Smooth muscle cell (in vitro differentiated cells): ENCODE data around the gene IL3RA. TPM values are rescaled to one million over a fixed set of nuclear protein-coding genes. Genes with fewer than 3 reads are reported as not detected.
"Not testable (repeated sequence)": the region's sequence is repeated elsewhere in the genome, so short reads cannot be mapped to it uniquely, and the experiment has no call there.

Source experiments
- DNase-seq: peaks from one replicate; lab custom pipeline; 2025; ENCODE audit not compliant: unreplicated experiment; lab: John Stamatoyannopoulos, UW
- H2AFZ ChIP-seq: fragments of 200-600 bp; sonication (generic); 2 replicates; pipeline ENCODE4 v1.6.0; 2016; ENCODE audit warnings: antibody characterized with exemption, low read depth, mild to moderate bottlenecking
- H3F3A ChIP-seq: fragments of 200-600 bp; sonication (generic); 2 replicates; pipeline ENCODE4 v1.6.0; 2017; ENCODE audit warnings: antibody characterized with exemption, low read depth
- H3K27ac ChIP-seq: fragments of 200-600 bp; sonication (generic); 2 replicates; pipeline ENCODE4 v1.5.1; 2016; ENCODE audit warnings: low read depth, mild to moderate bottlenecking
- H3K27me3 ChIP-seq: fragments of 200-600 bp; sonication (generic); 2 replicates; pipeline ENCODE4 v1.6.1; 2016; ENCODE audit warnings: low read depth, mild to moderate bottlenecking
- H3K36me3 ChIP-seq: fragments of 200-600 bp; sonication (generic); 2 replicates; pipeline ENCODE4 v1.5.1; 2016; ENCODE audit warnings: low read depth
- H3K4me1 ChIP-seq: fragments of 200-600 bp; sonication (generic); 2 replicates; pipeline ENCODE4 v1.5.1; 2016; ENCODE audit warnings: low read depth
- H3K4me2 ChIP-seq: fragments of 200-600 bp; sonication (generic); 2 replicates; pipeline ENCODE4 v1.6.0; 2016; ENCODE audit warnings: mild to moderate bottlenecking
- H3K4me3 ChIP-seq: fragments of 200-600 bp; sonication (generic); 2 replicates; pipeline ENCODE4 v1.5.1; 2016; ENCODE audit warnings: mild to moderate bottlenecking
- H3K79me2 ChIP-seq: fragments of 200-600 bp; sonication (generic); 2 replicates; pipeline ENCODE4 v1.6.0; 2016; ENCODE audit warnings: low read depth, mild to moderate bottlenecking
- H3K9ac ChIP-seq: fragments of 200-600 bp; sonication (generic); 2 replicates; pipeline ENCODE4 v1.6.0; 2016; ENCODE audit warnings: low read depth
- H3K9me3 ChIP-seq: fragments of 200-600 bp; sonication (generic); replicated peaks from 2 replicates; pipeline ENCODE4 v1.5.1; 2016; ENCODE audit warnings: low read depth
- H4K20me1 ChIP-seq: fragments of 200-600 bp; sonication (generic); 2 replicates; pipeline ENCODE4 v1.6.0; 2016; ENCODE audit warnings: low read depth
- WGBS: methylation state at CpG from one replicate; pipeline ENCODE4 v1.1.7; 2016; ENCODE audit warnings: low lambda C conversion rate; 5-methylcytosine and 5-hydroxymethylcytosine counted together
- polyA plus RNA-seq: library from polyadenylated mRNA; unstranded; fragments of >200 nt; fragmentation: Nextera tagmentation; extraction: Ambion mirVana; gene quantifications from 2 replicates; pipeline ENCODE4 v1.2.1, GENCODE V29; 2016
- total RNA-seq: library from RNA; depleted of rRNA; stranded (reverse); fragments of >200 nt; gene quantifications from 2 replicates; pipeline ENCODE4 v1.2.3, GENCODE V29; 2014
- TF ChIP-seq, protein P1 (sequence below): fragments of 200-600 bp; sonication (generic); IDR thresholded peaks from 2 replicates; pipeline ENCODE4 v1.5.1; 2017; ENCODE audit warnings: borderline replicate concordance, mild to moderate bottlenecking, antibody characterized with exemption; ENCODE audit not compliant: insufficient read depth, poor library complexity, severe bottlenecking

Gene IL3RA
- total and polyA plus RNA-seq, 2 experiments from 2014 or later, result 0.24 TPM; not detected in 1

- H2AFZ ChIP-seq, result no peak overlapping the region
- H3K27ac ChIP-seq, result no peak overlapping the region
- no peak overlapping the region for H3K4me2 ChIP-seq
- DNase-seq, result no peak
- H3K9ac ChIP-seq, result no peak overlapping the region
- peaks cover 8% of the 10 kb centered on the region for H3K9me3 ChIP-seq
- H3K36me3 ChIP-seq, result peaks cover 6% of the 10 kb centered on the region
- TF ChIP-seq, protein P1, sequence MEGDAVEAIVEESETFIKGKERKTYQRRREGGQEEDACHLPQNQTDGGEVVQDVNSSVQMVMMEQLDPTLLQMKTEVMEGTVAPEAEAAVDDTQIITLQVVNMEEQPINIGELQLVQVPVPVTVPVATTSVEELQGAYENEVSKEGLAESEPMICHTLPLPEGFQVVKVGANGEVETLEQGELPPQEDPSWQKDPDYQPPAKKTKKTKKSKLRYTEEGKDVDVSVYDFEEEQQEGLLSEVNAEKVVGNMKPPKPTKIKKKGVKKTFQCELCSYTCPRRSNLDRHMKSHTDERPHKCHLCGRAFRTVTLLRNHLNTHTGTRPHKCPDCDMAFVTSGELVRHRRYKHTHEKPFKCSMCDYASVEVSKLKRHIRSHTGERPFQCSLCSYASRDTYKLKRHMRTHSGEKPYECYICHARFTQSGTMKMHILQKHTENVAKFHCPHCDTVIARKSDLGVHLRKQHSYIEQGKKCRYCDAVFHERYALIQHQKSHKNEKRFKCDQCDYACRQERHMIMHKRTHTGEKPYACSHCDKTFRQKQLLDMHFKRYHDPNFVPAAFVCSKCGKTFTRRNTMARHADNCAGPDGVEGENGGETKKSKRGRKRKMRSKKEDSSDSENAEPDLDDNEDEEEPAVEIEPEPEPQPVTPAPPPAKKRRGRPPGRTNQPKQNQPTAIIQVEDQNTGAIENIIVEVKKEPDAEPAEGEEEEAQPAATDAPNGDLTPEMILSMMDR, result no peak
- no peak overlapping the region for H3K4me3 ChIP-seq
- no peaks in the 10 kb centered on the region for H3K27me3 ChIP-seq
- H3K4me1 ChIP-seq, result no peaks in the 10 kb centered on the region
- 87% methylated on average over 12 of the region's 12 CpGs for WGBS
- no peaks in the 10 kb centered on the region for H3K79me2 ChIP-seq
- no peaks in the 10 kb centered on the region for H4K20me1 ChIP-seq
- peaks cover 10% of the 10 kb centered on the region for H3F3A ChIP-seq
Measured at GRCh38 chrX:1361275-1361674, 24.7 kb downstream of the IL3RA start.

- TF ChIP-seq, protein P1, result no peak
- H3F3A ChIP-seq, result peaks cover 3% of the 10 kb centered on the region
- no peak for DNase-seq
- no peaks in the 10 kb centered on the region for H3K79me2 ChIP-seq
- no peak overlapping the region for H3K27ac ChIP-seq
- peaks cover 8% of the 10 kb centered on the region for H3K9me3 ChIP-seq
- H3K4me2 ChIP-seq, result no peak overlapping the region
- no peaks in the 10 kb centered on the region for H3K4me1 ChIP-seq
- H2AFZ ChIP-seq, result no peak overlapping the region
- H3K4me3 ChIP-seq, result no peak overlapping the region
- peaks cover 6% of the 10 kb centered on the region for H3K36me3 ChIP-seq
- H3K9ac ChIP-seq, result no peak overlapping the region
- no peaks in the 10 kb centered on the region for H3K27me3 ChIP-seq
- WGBS, result 94% methylated on average over 2 of the region's 2 CpGs
- no peaks in the 10 kb centered on the region for H4K20me1 ChIP-seq
Measured at GRCh38 chrX:1361910-1362309, 25.3 kb downstream of the IL3RA start.

DNA sequence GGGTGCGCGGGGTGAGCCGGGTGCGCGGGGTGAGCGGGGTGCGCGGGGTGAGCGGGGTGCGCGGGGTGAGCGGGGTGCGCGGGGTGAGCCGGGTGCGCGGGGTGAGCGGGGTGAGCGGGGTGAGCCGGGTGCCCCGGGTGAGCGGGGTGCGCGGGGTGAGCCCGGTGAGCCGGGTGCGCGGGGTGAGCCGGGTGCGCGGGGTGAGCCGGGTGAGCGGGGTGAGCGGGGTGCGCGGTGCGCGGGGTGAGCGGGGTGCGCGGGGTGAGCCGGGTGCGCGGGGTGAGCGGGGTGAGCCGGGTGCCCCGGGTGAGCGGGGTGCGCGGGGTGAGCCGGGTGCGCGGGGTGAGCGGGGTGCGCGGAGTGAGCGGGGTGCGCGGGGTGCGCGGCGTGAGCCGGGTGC, 29.8 kb downstream of the IL3RA start:
- not testable (repeated sequence) for H3K4me3 ChIP-seq, H2AFZ ChIP-seq, H3K79me2 ChIP-seq, H3K27ac ChIP-seq, H3K27me3 ChIP-seq, H3F3A ChIP-seq, DNase-seq, H3K4me1 ChIP-seq, H3K9me3 ChIP-seq, H3K4me2 ChIP-seq, H4K20me1 ChIP-seq, H3K9ac ChIP-seq, H3K36me3 ChIP-seq
- no CpG with 5 or more reads among the region's 63 CpGs for WGBS

DNA sequence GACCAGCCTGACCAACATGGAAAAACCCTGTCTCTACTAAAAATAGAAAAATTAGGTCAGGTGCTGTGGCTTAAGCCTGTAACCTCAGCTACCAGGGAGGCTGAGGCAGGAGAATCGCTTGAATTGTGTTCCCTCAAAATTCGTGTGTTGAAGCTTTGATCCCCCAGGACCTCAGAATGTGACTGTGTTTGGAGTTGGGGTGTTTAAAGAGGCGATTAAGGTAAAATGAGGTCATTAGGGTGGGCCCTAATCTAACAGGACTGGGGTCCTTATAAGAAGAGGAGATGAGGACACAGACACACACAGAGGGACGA, 31.8 kb downstream of the IL3RA start:
- H3K4me1 ChIP-seq, result no peaks in the 10 kb centered on the region
- no peaks in the 10 kb centered on the region for H3F3A ChIP-seq
- no peak overlapping the region for H3K4me3 ChIP-seq
- WGBS, result 94% methylated on average over 4 of the region's 4 CpGs
- H3K9me3 ChIP-seq, result no peaks in the 10 kb centered on the region
- TF ChIP-seq, protein P1, result no peak
- H4K20me1 ChIP-seq, result no peaks in the 10 kb centered on the region
- no peaks in the 10 kb centered on the region for H3K27me3 ChIP-seq
- no peaks in the 10 kb centered on the region for H3K36me3 ChIP-seq
- no peak overlapping the region for H3K9ac ChIP-seq
- DNase-seq, result no peak
- no peaks in the 10 kb centered on the region for H3K79me2 ChIP-seq
- no peak overlapping the region for H3K4me2 ChIP-seq
- no peak overlapping the region for H2AFZ ChIP-seq
- H3K27ac ChIP-seq, result no peak overlapping the region
